Naive thymus-derived CD8-positive, alpha-beta T cell (primary cell): Measurements from ENCODE around the gene OR52H1. TPM values are rescaled to one million over a fixed set of nuclear protein-coding genes. Genes with fewer than 3 reads are reported as not detected.
"Not testable (repeated sequence)": the region's sequence is repeated elsewhere in the genome, so short reads cannot be mapped to it uniquely, and the experiment has no call there.

Experiments
- ATAC-seq, 2 donors: fragments of 150-1000 bp; cut with Tn5 transposase in 1 of 2; sonication (Bioruptor Pico), chemical (Tn5 transposase) in 1 of 2; 1 replicate in 1 of 2; 2 replicates in 1 of 2; pipeline ENCODE4 v1.10.0; 2021; ENCODE audit warnings: mild to moderate bottlenecking in 2 of 2, moderate library complexity in 2 of 2
- POLR2A ChIA-PET: fragments of 350-600 bp; sonication (Branson Sonifier 250); formaldehyde crosslinking; loops from one replicate; lab custom pipeline; 2021; ENCODE audit warnings: antibody characterized with exemption; lab: Charles Lee
- DNase-seq, 10 donors: peaks; one replicate each; pipeline versions ENCODE4 v3.0.0 to v3.0.0-alpha.2; 2020 to 2022
- H3K27ac Mint-ChIP-seq, 10 donors: one replicate each; pipeline ENCODE4 v1.8.0; 2020 to 2022; ENCODE audit warnings: mild to moderate bottlenecking in 10 of 10, mixed read lengths in 10 of 10, moderate library complexity in 4 of 10, inconsistent platforms in 1 of 10
- H3K27me3 Mint-ChIP-seq, 5 donors: one replicate each; pipeline ENCODE4 v1.8.0; 2021 to 2022; ENCODE audit warnings: mixed read lengths in 5 of 5
- H3K36me3 Mint-ChIP-seq, 3 donors: one replicate each; pipeline ENCODE4 v1.8.0; 2020 to 2022; ENCODE audit warnings: mixed read lengths in 3 of 3, mild to moderate bottlenecking in 2 of 3, inconsistent platforms in 1 of 3
- H3K4me1 Mint-ChIP-seq, 4 donors: one replicate each; pipeline ENCODE4 v1.8.0; 2021 to 2022; ENCODE audit warnings: mixed read lengths in 4 of 4
- H3K4me3 Mint-ChIP-seq, 10 donors: one replicate each; pipeline ENCODE4 v1.8.0; 2020 to 2022; ENCODE audit warnings: mild to moderate bottlenecking in 10 of 10, mixed read lengths in 10 of 10, moderate library complexity in 6 of 10, inconsistent platforms in 1 of 10
- H3K9me3 Mint-ChIP-seq, 9 donors: one replicate each; pipeline ENCODE4 v1.8.0; 2020 to 2022; ENCODE audit warnings: mixed read lengths in 9 of 9, mild to moderate bottlenecking in 3 of 9, inconsistent platforms in 1 of 9, moderate library complexity in 1 of 9
- polyA plus RNA-seq, 3 donors: library from polyadenylated mRNA; unstranded; fragments of 300-500 nt; fragmentation: Illumina TruSeq; gene quantifications; one replicate each; pipeline ENCODE4 v1.2.3, GENCODE V29; 2021
- total RNA-seq, 8 experiments: library from RNA in 2 of 8; stranded (reverse) in 2 of 8; gene quantifications; one replicate each; pipeline ENCODE4 v1.2.3 and lab custom pipeline; 2021 to 2026

OR52H1 gene
- total RNA-seq, result not detected
- polyA plus RNA-seq, result not detected
- 0 to 0.17 (median 0) reads per million in 6 experiments for total RNA-seq (lab: John Stamatoyannopoulos, UW)

- Mint-ChIP-seq H3K9me3 (peaks cover 0 to 6% (median 1%) of the 10 kb centered on the region in 9 donors), H3K4me3 (no peak within 1 kb of the TSS), H3K27ac (no peak within 1 kb of the TSS), H3K27me3 (peaks cover 0 to 8% (median 4%) of the 10 kb centered on the region in 5 donors), H3K4me1 (no peaks in the 10 kb centered on the region), H3K36me3 (peaks cover 0 to 9% (median 0%) of the 10 kb centered on the region in 3 donors)
- POLR2A ChIA-PET, result no interaction called here
- ATAC-seq (no peak), DNase-seq (no peak)
Measured at GRCh38 chr11:5548440-5548839, at the start of gene OR52H1. OR52H1 (minus strand) TSS chr11:5548540; CDS start chr11:5545505, 3,035 bp downstream.

- H3K27ac Mint-ChIP-seq, result peak overlapping the region in 1 of 10 donors; percentile 40
- ATAC-seq, result no peak
- peak overlapping the region in 2 of 10 donors; percentile 34 to 47 for H3K4me3 Mint-ChIP-seq
Measured at GRCh38 chr11:5597953-5598352, 49.6 kb upstream of the OR52H1 start.

GRCh38 chr11:5596607-5597201, 48.4 kb upstream of the OR52H1 start, which contains the start of gene TRIM6:
TRIM6 (plus strand) TSS chr11:5596637; CDS start chr11:5596898, 261 bp downstream.
- DNase-seq (peak in 2 of 10 donors; percentile 3 to 5), ATAC-seq (no peak)
- Mint-ChIP-seq H3K36me3 (no peaks in the 10 kb centered on the region), H3K27me3 (peaks cover 0 to 16% (median 8%) of the 10 kb centered on the region in 5 donors), H3K9me3 (no peaks in the 10 kb centered on the region), H3K4me1 (peaks cover 5 to 13% (median 10%) of the 10 kb centered on the region in 4 donors), H3K4me3 (peak within 1 kb of the TSS; percentile 77 to 90 (median 84)), H3K27ac (peak within 1 kb of the TSS in 6 of 10 donors; percentile 19 to 88 (median 51))
- POLR2A ChIA-PET, result no interaction called here

More at GRCh38 chr11:5597953-5598352, 49.6 kb upstream of the OR52H1 start:
- Mint-ChIP-seq H3K27me3 (peaks cover 0 to 16% (median 8%) of the 10 kb centered on the region in 5 donors), H3K9me3 (no peaks in the 10 kb centered on the region), H3K4me1 (peaks cover 5 to 13% (median 10%) of the 10 kb centered on the region in 4 donors), H3K36me3 (no peaks in the 10 kb centered on the region)
- no peak for DNase-seq
- POLR2A ChIA-PET, result no interaction called here

GRCh38 chr11:5593146-5593545, 44.8 kb upstream of the OR52H1 start:
- Mint-ChIP-seq H3K27me3 (peaks cover 0 to 15% (median 4%) of the 10 kb centered on the region in 5 donors), H3K4me3 (no peak overlapping the region), H3K36me3 (no peaks in the 10 kb centered on the region), H3K4me1 (peaks cover 5 to 13% (median 10%) of the 10 kb centered on the region in 4 donors), H3K27ac (peak overlapping the region in 1 of 10 donors; percentile 49), H3K9me3 (no peaks in the 10 kb centered on the region)
- POLR2A ChIA-PET, result interaction anchor here (0.8 kb wide), 1 partner anchor 14 kb away, joined by 4 read pairs; no protein-coding TSS in a partner anchor
- ATAC-seq, result no peak
- no peak for DNase-seq

- Mint-ChIP-seq H3K36me3 (no peaks in the 10 kb centered on the region), H3K27me3 (peaks cover 0 to 9% (median 4%) of the 10 kb centered on the region in 5 donors), H3K27ac (peak overlapping the region in 2 of 10 donors; percentile 49 to 73), H3K4me1 (peaks cover 5 to 13% (median 10%) of the 10 kb centered on the region in 4 donors), H3K4me3 (no peak overlapping the region), H3K9me3 (no peaks in the 10 kb centered on the region)
- ATAC-seq, result no peak
- DNase-seq, result no peak
- POLR2A ChIA-PET, result interaction anchor here (0.8 kb wide), 1 partner anchor 13 kb away, joined by 4 read pairs; no protein-coding TSS in a partner anchor
Measured at GRCh38 chr11:5592615-5593014, 44.3 kb upstream of the OR52H1 start.

GRCh38 chr11:5591613-5592012, 43.3 kb upstream of the OR52H1 start:
- ATAC-seq, result no peak
- POLR2A ChIA-PET, result interaction anchor here (0.6 kb wide), 1 partner anchor 42 kb away, joined by 3 read pairs; no protein-coding TSS in a partner anchor

GRCh38 chr11:5589906-5590305, 41.6 kb upstream of the OR52H1 start:
- H3K4me1 Mint-ChIP-seq, H3K9me3 Mint-ChIP-seq, DNase-seq, H3K27ac Mint-ChIP-seq, ATAC-seq, H3K27me3 Mint-ChIP-seq, H3K36me3 Mint-ChIP-seq, POLR2A ChIA-PET, H3K4me3 Mint-ChIP-seq: not testable (repeated sequence)

More at GRCh38 chr11:5591613-5592012, 43.3 kb upstream of the OR52H1 start:
- H3K36me3 Mint-ChIP-seq, result peaks cover 0 to 4% (median 3%) of the 10 kb centered on the region in 3 donors
- H3K4me3 Mint-ChIP-seq, result no peak overlapping the region
- H3K9me3 Mint-ChIP-seq, result no peaks in the 10 kb centered on the region
- no peak overlapping the region for H3K27ac Mint-ChIP-seq
- no peak for DNase-seq
- H3K27me3 Mint-ChIP-seq, result peaks cover 0 to 5% (median under 1%) of the 10 kb centered on the region in 5 donors
- H3K4me1 Mint-ChIP-seq, result peaks cover 4 to 9% (median 6%) of the 10 kb centered on the region in 4 donors

- POLR2A ChIA-PET, H3K4me3 Mint-ChIP-seq, H3K27ac Mint-ChIP-seq, H3K9me3 Mint-ChIP-seq, DNase-seq, H3K36me3 Mint-ChIP-seq, H3K27me3 Mint-ChIP-seq, ATAC-seq, H3K4me1 Mint-ChIP-seq: not testable (repeated sequence)
Measured at GRCh38 chr11:5584458-5584857, 36.1 kb upstream of the OR52H1 start.

- ATAC-seq, result no peak
- Mint-ChIP-seq H3K4me3 (no peak overlapping the region), H3K36me3 (peaks cover 0 to 6% (median 5%) of the 10 kb centered on the region in 3 donors), H3K27me3 (peaks cover 0 to 4% (median 2%) of the 10 kb centered on the region in 5 donors), H3K27ac (no peak overlapping the region), H3K4me1 (no peaks in the 10 kb centered on the region), H3K9me3 (peaks cover 0 to 5% (median 0%) of the 10 kb centered on the region in 9 donors)
- POLR2A ChIA-PET, result no interaction called here
- DNase-seq, result no peak
Measured at GRCh38 chr11:5581014-5581413, 32.7 kb upstream of the OR52H1 start.

- DNase-seq, result no peak
- H3K4me1 Mint-ChIP-seq, result no peaks in the 10 kb centered on the region
- H3K4me3 Mint-ChIP-seq, result no peak within 1 kb of the TSS
- ATAC-seq, result no peak
- H3K27ac Mint-ChIP-seq, result no peak within 1 kb of the TSS
- H3K27me3 Mint-ChIP-seq, result peaks cover 0 to 4% (median 2%) of the 10 kb centered on the region in 5 donors
- H3K36me3 Mint-ChIP-seq, result peaks cover 0 to 6% (median 5%) of the 10 kb centered on the region in 3 donors
- H3K9me3 Mint-ChIP-seq, result peaks cover 0 to 5% (median 0%) of the 10 kb centered on the region in 9 donors
- POLR2A ChIA-PET, result no interaction called here
Measured at GRCh38 chr11:5580577-5580976, 32.2 kb upstream of the OR52H1 start, which contains the start of gene OR52B6. OR52B6 (plus strand) TSS chr11:5580877; CDS start chr11:5580877, 0 bp downstream.

GRCh38 chr11:5577101-5577500, 28.8 kb upstream of the OR52H1 start:
- no peaks in the 10 kb centered on the region for H3K4me1 Mint-ChIP-seq
- peaks cover 0 to 3% (median 1%) of the 10 kb centered on the region in 5 donors for H3K27me3 Mint-ChIP-seq
- ATAC-seq (no peak), DNase-seq (no peak)
- H3K9me3 Mint-ChIP-seq, result no peaks in the 10 kb centered on the region
- no peaks in the 10 kb centered on the region for H3K36me3 Mint-ChIP-seq
- POLR2A ChIA-PET, result no interaction called here
- H3K27ac Mint-ChIP-seq, result no peak overlapping the region
- H3K4me3 Mint-ChIP-seq, result no peak overlapping the region

GRCh38 chr11:5575152-5575551, 26.8 kb upstream of the OR52H1 start:
- H3K4me3 Mint-ChIP-seq, result no peak overlapping the region
- no peak overlapping the region for H3K27ac Mint-ChIP-seq
- no peaks in the 10 kb centered on the region for H3K9me3 Mint-ChIP-seq
- H3K36me3 Mint-ChIP-seq, result no peaks in the 10 kb centered on the region
- H3K27me3 Mint-ChIP-seq, result peaks cover 0 to 8% (median 1%) of the 10 kb centered on the region in 5 donors
- no peaks in the 10 kb centered on the region for H3K4me1 Mint-ChIP-seq
- ATAC-seq, result no peak
- no peak for DNase-seq
- POLR2A ChIA-PET, result no interaction called here

- Mint-ChIP-seq H3K36me3 (no peaks in the 10 kb centered on the region), H3K27me3 (peaks cover 0 to 8% (median 1%) of the 10 kb centered on the region in 5 donors), H3K4me3 (no peak overlapping the region), H3K4me1 (no peaks in the 10 kb centered on the region), H3K27ac (no peak overlapping the region), H3K9me3 (no peaks in the 10 kb centered on the region)
- POLR2A ChIA-PET, result no interaction called here
- ATAC-seq, result no peak
- no peak for DNase-seq
Measured at GRCh38 chr11:5574654-5575053, 26.3 kb upstream of the OR52H1 start.
